ENCODE measurements around the gene LARP4B.

LARP4B gene

GRCh38 chr10:804787-805619 lies 126.5 kb downstream of the LARP4B start:
- no peak for DNase-seq

GRCh38 chr10:804191-804781 lies 127.2 kb downstream of the LARP4B start:
- DNase-seq, result no peak

DNA sequence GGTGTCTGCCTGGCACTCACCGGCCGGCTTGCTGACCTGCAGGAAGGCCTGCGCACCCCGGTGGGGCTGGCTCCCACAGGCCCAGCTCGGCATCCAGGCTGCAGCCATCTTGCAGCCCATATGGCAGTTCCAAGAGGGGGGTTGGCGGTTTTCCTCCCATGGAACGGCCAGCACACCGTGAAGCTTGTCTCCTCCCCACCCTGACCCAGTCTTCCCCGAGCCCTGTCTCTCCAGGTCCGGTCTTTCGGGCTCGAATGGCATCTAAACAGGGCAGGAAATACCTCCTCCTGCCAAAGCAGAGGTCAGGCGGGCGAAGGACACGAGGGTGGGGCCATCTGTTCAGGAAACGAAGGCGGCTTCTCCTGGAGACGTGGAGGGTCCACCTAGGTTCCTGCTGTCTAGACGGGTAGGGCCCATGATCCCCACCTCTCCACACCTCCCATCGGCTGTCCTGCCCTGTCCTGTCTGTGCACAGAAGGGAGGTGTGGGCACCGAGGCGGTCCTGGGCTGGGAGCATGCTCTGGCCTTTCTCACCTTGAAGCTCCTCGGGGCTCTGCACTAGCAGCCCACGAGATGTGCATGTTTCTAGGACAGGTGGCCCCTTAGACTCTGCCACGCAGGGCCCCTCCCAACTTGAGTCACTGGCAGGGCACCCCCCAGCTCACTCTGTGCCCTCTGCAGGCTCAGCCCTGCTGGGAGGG lies 128.3 kb downstream of the LARP4B start:
- DNase-seq, result no peak

GRCh38 chr10:802506-802905 lies 129.0 kb downstream of the LARP4B start:
- no peak for DNase-seq

GRCh38 chr10:797179-797578 lies 134.3 kb downstream of the LARP4B start:
- DNase-seq, result no peak

DNA sequence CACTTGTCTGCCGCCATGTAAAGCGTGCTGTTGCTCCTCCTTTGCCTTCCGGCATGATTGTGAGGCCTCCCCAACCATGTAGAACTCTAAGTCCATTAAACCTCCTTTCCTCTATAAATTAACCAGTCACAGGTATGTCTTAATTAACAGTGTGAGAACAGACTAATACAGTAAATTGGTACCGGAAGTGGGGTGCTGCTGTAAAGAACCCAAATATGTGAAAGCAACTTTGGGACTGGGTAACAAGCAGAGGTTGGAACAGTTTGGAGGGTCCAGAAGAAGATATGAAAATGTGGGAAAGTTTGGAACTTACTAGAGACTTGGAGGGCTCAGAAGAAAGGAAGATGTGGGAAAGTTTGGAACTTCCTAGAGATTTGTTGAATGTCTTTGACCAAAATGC lies 135.3 kb downstream of the LARP4B start:
- DNase-seq, result no peak

DNA sequence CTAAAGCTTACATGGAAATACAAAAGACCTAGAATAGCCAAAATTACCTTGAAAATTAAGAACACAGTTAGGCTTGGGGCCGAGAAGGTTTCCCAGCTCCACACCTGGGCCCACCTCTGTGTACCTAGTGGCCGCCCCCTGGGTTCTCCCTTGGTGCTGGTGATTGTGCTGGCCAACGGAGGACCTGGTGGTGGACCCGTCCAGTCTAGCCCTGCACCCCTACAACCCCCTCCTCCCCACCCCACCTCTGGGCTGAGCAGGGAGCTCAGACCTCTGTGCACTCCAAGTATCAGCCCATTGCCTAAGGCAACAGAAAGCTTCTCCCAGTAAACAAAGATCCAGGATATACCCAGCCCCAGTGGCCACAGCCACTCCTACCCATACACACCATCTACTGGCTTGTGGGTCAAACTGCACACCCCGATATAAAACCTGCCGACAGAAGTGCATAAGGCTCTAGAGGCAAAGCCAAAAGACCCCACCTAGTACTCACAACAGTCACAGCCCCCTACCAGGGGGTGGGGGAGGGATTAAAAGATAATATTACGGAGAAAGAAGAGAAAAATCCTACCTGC lies 137.0 kb downstream of the LARP4B start:
- DNase-seq, result peak in 1 of 2 experiments; percentile 29

- no peak for DNase-seq
These were observed 138.8 kb downstream of the LARP4B start for GRCh38 chr10:792792-793100.

DNA sequence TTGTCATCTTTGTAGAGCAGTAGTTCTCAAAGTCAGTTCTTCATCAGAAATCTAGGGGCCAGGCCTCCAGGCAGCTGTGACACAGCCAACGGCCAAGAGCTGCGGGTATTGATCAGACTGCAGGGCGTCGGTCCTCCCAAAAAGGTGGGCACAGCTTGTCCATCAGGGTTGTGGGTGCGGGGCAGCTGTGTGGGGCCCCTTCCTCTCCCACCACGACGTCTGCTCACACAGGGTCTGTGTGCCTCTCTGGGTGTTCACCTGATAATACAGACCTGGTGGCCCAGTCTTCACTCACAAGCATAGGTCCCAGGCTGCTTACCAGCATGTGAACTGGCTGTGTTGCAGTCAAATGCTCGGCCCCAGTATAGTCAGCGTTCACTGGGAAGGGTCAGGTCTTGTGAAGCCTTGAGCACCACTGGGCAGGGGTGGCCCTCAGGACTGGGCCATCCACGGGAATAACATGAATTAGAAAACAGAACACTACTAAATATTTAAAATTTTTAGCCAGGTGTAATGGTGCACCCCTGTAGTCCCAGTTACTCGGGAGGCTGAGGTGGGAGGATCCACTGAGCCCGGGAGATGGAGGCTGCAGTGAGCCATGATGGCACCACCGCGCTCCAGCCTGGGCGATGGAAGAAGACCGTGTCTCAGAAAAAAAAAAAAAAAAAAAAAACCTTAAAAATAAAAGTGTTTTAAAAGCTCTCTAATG lies 139.3 kb downstream of the LARP4B start:
- DNase-seq, result no peak

- no peak for DNase-seq
These were observed 139.9 kb downstream of the LARP4B start for GRCh38 chr10:791639-792038.

- DNase-seq, result no peak
These were observed 140.5 kb downstream of the LARP4B start for GRCh38 chr10:790821-791551.

- DNase-seq, result peak in 1 of 2 experiments; percentile 31
These were observed 141.4 kb downstream of the LARP4B start for GRCh38 chr10:789831-790701.

- peak in 1 of 2 experiments; percentile 52 for DNase-seq
These were observed 142.4 kb downstream of the LARP4B start for GRCh38 chr10:788796-789748.

DNA sequence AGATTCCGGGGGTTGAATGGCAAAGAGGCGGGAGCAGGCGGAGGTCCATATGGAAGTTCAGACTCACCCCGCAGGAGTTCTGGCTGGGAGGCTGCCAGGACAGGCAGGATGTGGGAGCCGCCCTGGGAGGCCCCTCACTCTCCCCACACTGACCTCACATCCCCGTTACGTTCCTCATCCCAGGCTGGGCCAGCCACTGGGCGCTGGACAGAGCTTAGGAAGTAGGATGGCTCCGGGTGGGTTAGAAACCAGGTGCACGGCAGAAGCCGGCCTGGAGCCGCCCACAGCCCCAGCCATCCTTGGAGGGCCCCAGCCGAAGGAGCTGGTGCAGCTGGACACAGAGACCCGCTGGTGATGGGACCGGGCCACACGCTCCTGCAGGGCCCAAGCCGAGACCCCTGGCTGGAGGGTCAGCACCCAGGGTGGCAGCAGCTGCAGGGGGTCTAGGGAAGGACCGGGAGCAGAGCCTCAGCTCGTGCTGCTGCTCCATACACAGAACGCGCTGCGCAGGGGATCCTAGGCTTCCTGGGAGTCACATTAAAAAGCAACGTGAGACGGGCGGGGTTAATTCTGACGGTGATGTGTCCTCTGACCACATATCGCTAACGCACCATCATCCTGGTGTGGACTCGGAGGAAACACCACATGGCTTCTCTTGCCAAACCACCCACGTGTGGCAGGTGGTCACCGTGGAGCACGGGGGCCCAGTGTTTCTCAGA lies 143.4 kb downstream of the LARP4B start:
- DNase-seq, result no peak

DNA sequence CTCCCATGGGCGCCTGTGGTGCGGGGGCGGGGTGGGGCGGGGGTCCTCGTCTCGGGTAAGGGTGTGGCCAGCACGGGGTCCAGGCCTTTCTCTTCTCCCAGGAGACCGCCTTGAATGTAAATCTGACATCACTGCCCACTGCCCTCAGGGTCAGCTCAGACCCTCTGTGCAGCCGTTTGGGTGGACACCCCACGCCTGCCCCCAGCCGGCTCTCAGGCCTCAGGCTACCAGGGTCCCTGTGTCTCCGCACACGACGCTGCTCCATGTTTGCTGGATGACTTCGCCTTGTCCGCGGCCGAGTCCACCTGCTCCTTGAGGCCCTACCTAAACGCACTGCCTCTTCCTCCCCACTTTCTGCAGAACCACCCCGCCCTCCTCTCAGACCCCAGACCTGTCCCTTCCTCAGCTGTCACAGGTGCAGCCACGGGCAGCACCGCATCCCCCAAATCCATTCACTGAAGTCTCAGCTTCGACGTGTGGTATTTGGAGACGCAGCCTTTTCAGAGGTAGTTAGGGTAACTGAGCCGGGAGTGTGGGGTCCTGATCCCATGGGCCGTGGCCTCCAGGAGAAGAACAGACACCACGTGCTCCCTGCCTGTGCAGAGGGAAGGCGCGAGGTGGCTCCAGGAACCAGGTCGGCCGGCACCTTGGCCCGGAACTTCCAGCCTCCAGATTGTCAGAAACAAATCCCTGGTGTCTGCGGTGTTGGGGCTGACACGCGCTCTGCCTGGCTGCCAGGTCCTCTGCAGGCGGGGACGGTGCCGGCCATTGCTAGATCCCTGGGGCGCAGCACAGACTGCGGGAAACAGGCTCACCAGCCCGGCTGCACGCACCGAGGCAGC lies 144.7 kb downstream of the LARP4B start:
- no peak for DNase-seq

DNA sequence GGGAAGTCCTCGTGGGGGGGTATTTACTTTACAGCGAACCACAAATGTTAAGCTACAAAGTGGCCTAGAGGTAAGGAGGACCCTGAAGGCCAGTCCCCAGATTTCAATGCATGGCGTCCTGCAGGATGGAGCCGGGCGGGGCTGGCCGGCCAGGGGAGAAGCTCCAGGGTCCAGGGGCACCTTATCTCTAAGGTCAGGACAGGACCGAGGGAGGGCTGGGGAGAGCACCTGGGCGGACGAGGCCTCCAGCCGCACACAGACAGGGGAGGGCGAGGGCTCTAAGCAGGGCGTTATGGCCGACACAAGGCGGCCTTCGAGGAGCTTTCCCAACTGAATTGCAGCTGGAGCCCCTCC lies 145.7 kb downstream of the LARP4B start:
- DNase-seq, result no peak

GRCh38 chr10:785089-785860 lies 146.2 kb downstream of the LARP4B start:
- DNase-seq, result no peak
